ENCODE results near the gene SPTLC1.

GRCh38 chr9:92071634-92072033, 43.6 kb downstream of the SPTLC1 start:
- TF ChIP-seq POLR2A (IDR thresholded peaks at IDR 0.05; ENCODE audit: low read depth) (no peak), CTCF (IDR thresholded peaks at IDR 0.05) (no peak), EP300 (IDR thresholded peaks at IDR 0.05) (no peak)
